22Rv1 (cell line): Measurements from ENCODE around the gene SLC13A3.

Experiments
- CTCF ChIP-seq: fragments of 450-650 bp; IDR thresholded peaks from 2 replicates; pipeline ENCODE4 v1.5.1; 2017; ENCODE audit warnings: mild to moderate bottlenecking
- ZFX ChIP-seq: fragments of 450-650 bp; IDR thresholded peaks from 2 replicates; pipeline ENCODE4 v1.6.1; 2017; ENCODE audit warnings: antibody characterized with exemption, borderline replicate concordance

GRCh38 chr20:46583411-46584214, 67.6 kb downstream of the SLC13A3 start:
- no peak for TF ChIP-seq CTCF
- TF ChIP-seq ZFX: no peak
